SK-N-SH (cell line): ENCODE measurements around the gene EBF4.

Experiments used
- CTCF ChIP-seq: fragments of 200-600 bp; sonication (generic); IDR thresholded peaks from 2 replicates; pipeline ENCODE4 v1.6.1; 2017; ENCODE audit warnings: antibody characterized with exemption, mild to moderate bottlenecking, moderate library complexity
- EZH2phosphoT487 ChIP-seq: fragments of 200-600 bp; sonication (generic); IDR thresholded peaks from 2 replicates; pipeline ENCODE4 v1.6.1; 2017; ENCODE audit warnings: low read depth, mixed run types, mild to moderate bottlenecking, antibody characterized with exemption, moderate library complexity, borderline replicate concordance
- GATA2 ChIP-seq: sonication (generic); formaldehyde crosslinking; IDR thresholded peaks from 2 replicates; pipeline ENCODE4 v1.5.0; 2020; ENCODE audit warnings: mild to moderate bottlenecking, missing genetic modification reagents
- MXI1 ChIP-seq: IDR thresholded peaks from 2 replicates; pipeline ENCODE4 v1.6.1; 2012; ENCODE audit warnings: mild to moderate bottlenecking, low read depth, low read length, improper control_type of control experiment
- SIN3A ChIP-seq: IDR thresholded peaks from 2 replicates; pipeline ENCODE4 v1.6.1; 2012; ENCODE audit warnings: low read depth, mild to moderate bottlenecking, low read length, moderate library complexity, borderline replicate concordance
- SMC3 ChIP-seq: IDR thresholded peaks from 2 replicates; pipeline ENCODE4 v1.6.1; 2012; ENCODE audit warnings: low read depth, low read length, improper control_type of control experiment

- TF ChIP-seq MXI1: no peak
- no peak for TF ChIP-seq CTCF
- TF ChIP-seq SIN3A: no peak
- TF ChIP-seq SMC3: no peak
- TF ChIP-seq EZH2phosphoT487: no peak
- no peak for TF ChIP-seq GATA2 (CRISPR knock-in tag)
Observed at GRCh38 chr20:2799271-2799670, 106.7 kb downstream of the EBF4 start.
